A673 (cell line): Measurements from ENCODE around the gene DDX39A. TPM values are rescaled to one million over a fixed set of nuclear protein-coding genes. Genes with fewer than 3 reads are reported as not detected.

Source experiments
- Bru-seq: library from RNA; stranded (reverse); fragments of 400-500 nt; gene quantifications from one replicate; lab custom pipeline; 2021; lab: Mats Ljungman, UMichigan
- BruChase-seq, 2 experiments: library from RNA; stranded (reverse); fragments of 400-500 nt; gene quantifications; one replicate each; lab custom pipeline; 2021; lab: Mats Ljungman, UMichigan
- BruUV-seq: library from RNA; stranded (reverse); fragments of 400-500 nt; replicated peaks from 2 replicates; lab custom pipeline; 2021; lab: Mats Ljungman, UMichigan
- CTCF ChIA-PET: fragments of 300-600 bp; sonication (Branson Sonifier 250); formaldehyde crosslinking; loops from one replicate; lab custom pipeline; 2022; ENCODE audit warnings: antibody characterized with exemption; lab: Charles Lee
- POLR2A ChIA-PET: fragments of 300-600 bp; sonication (Branson Sonifier 250); formaldehyde crosslinking; loops from one replicate; lab custom pipeline; 2022; ENCODE audit warnings: antibody characterized with exemption; ENCODE audit not compliant: low non-redundant PET; lab: Charles Lee
- DNase-seq: peaks from one replicate; pipeline ENCODE4 v3.0.0-alpha.2; 2015; ENCODE audit warnings: low spot score
- H3K27ac ChIP-seq: fragments of 200-600 bp; sonication (generic); 2 replicates; pipeline ENCODE4 v1.5.1; 2016; ENCODE audit warnings: mixed run types, low read depth, mild to moderate bottlenecking, mixed read lengths, antibody characterized with exemption, low read length; ENCODE audit not compliant: poor library complexity, severe bottlenecking
- H3K27me3 ChIP-seq: fragments of 200-600 bp; sonication (generic); replicated peaks from 2 replicates; pipeline ENCODE4 v1.6.1; 2017; ENCODE audit warnings: mixed run types, low read depth, mild to moderate bottlenecking, mixed read lengths, antibody characterized with exemption, low read length; ENCODE audit not compliant: insufficient read depth, poor library complexity
- H3K36me3 ChIP-seq: fragments of 200-600 bp; sonication (generic); 2 replicates; pipeline ENCODE4 v1.6.1; 2016; ENCODE audit warnings: mixed run types, mild to moderate bottlenecking, mixed read lengths, antibody characterized with exemption, low read length; ENCODE audit not compliant: insufficient read depth, poor library complexity, severe bottlenecking
- H3K4me1 ChIP-seq: fragments of 200-600 bp; sonication (generic); 2 replicates; pipeline ENCODE4 v1.6.1; 2017; ENCODE audit warnings: mixed run types, mild to moderate bottlenecking, mixed read lengths, antibody characterized with exemption, low read length; ENCODE audit not compliant: insufficient read depth, poor library complexity, severe bottlenecking
- H3K4me3 ChIP-seq: fragments of 200-600 bp; sonication (generic); 2 replicates; pipeline ENCODE4 v1.5.1; 2016; ENCODE audit warnings: low read depth, mixed run types, mild to moderate bottlenecking, mixed read lengths, low read length; ENCODE audit not compliant: poor library complexity, severe bottlenecking
- H3K9me3 ChIP-seq: fragments of 200-600 bp; sonication (generic); 2 replicates; pipeline ENCODE4 v1.6.1; 2016; ENCODE audit warnings: mixed run types, low read depth, mild to moderate bottlenecking, mixed read lengths, antibody characterized with exemption, low read length; ENCODE audit not compliant: poor library complexity, severe bottlenecking
- CTCF ChIP-seq: fragments of 300-800, 200-600 bp; sonication (generic); conservative IDR thresholded peaks from 2 replicates; pipeline ENCODE4 v1.5.1; 2017; ENCODE audit warnings: low read depth, mild to moderate bottlenecking, antibody characterized with exemption, low read length, moderate library complexity, mixed read lengths
- EZH2 ChIP-seq: fragments of 200-600 bp; sonication (generic); IDR thresholded peaks from 2 replicates; pipeline ENCODE4 v1.6.1; 2017; ENCODE audit warnings: borderline replicate concordance, low read depth, mild to moderate bottlenecking, mixed read lengths, antibody characterized with exemption, low read length; ENCODE audit not compliant: poor library complexity, severe bottlenecking
- intact Hi-C: fragments of 100-400 bp; cut with micrococcal nuclease; formaldehyde crosslinking; loops from one replicate; pipeline ENCODE4 v1.10.0; 2022; ENCODE audit not compliant: unreplicated experiment
- long read RNA-seq: library from polyadenylated mRNA; stranded (forward); transcript quantifications from one replicate; pipeline ENCODE4 v2.0.0, GENCODE V29; 2022
- total RNA-seq: library from RNA; stranded (reverse); gene quantifications from 2 replicates; pipeline ENCODE4 v1.2.3, GENCODE V29; 2021

The DDX39A gene
- 190 and 223 TPM in 2 replicates for total RNA-seq
- Bru-seq, nascent RNA: percentile 83 among the genes with signal in this experiment
- BruChase-seq, experiment 1, labeled RNA remaining after a 2-hour chase: percentile 76 among the genes with signal in this experiment
- BruChase-seq, experiment 2, labeled RNA remaining after a 6-hour chase: percentile 93 among the genes with signal in this experiment
- long read RNA-seq, transcript DDX39A-201 (11 exons, 1,471 nt): major isoform, 414 of 514 reads
- long read RNA-seq, partial matches to known transcripts: 23 of 514 reads
- long read RNA-seq, other reads (novel, unspliced or antisense): 70 of 514 reads

DNA sequence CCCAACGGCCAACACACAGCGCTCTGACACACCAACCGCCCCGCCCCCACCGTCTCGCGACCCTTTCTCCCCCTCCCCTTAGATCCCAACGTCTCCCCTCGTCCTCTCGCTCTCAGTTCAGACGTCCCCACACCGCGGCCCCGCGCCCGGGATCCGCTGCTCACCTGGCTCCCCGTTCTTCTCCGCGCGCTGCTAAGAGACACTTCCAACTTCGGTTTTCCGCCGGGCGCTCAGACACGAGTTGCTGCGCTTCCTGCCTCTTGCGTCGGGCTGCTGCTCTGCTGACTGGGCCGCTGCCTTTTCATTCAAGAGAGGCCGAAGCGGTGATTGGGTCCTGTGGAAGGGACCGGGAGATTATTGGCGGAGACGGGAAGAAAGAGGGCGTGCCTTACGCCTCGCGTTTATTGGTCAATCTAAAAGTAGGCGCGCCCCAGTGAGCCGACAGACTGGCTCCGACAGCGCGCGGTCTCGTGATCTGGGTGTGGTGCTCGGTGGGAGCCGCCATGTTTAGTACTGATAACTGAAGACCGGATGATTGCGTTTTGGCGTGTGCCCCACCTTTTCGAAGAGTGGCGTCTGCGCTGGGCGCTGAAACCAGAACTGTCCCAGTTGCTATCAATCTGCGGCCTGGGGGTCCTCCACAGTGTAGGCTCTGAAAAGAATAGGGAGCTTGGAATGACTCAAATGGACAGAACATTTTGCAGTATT is at the start of gene DDX39A:
DDX39A (minus strand) TSS at position 236 of the 708 bp plus-strand sequence. CDS start 6,121 bp downstream, outside the sequence.
- H3K4me3 ChIP-seq: peak within 1 kb of the TSS; percentile 93
- DNase-seq: peak; percentile 100
- peak within 1 kb of the TSS; percentile 86 for H3K27ac ChIP-seq
- H3K36me3 ChIP-seq: peaks cover 12% of the 10 kb centered on the region
- POLR2A ChIA-PET: no interaction called here
- no TSS peak for BruUV-seq
- peaks cover 25% of the 10 kb centered on the region for H3K4me1 ChIP-seq
- TF ChIP-seq EZH2: no peak
- no peak for TF ChIP-seq CTCF
- H3K27me3 ChIP-seq: no peaks in the 10 kb centered on the region
- H3K9me3 ChIP-seq: no peaks in the 10 kb centered on the region
- intact Hi-C loops: no loop called here
- CTCF ChIA-PET: no interaction called here

DNA sequence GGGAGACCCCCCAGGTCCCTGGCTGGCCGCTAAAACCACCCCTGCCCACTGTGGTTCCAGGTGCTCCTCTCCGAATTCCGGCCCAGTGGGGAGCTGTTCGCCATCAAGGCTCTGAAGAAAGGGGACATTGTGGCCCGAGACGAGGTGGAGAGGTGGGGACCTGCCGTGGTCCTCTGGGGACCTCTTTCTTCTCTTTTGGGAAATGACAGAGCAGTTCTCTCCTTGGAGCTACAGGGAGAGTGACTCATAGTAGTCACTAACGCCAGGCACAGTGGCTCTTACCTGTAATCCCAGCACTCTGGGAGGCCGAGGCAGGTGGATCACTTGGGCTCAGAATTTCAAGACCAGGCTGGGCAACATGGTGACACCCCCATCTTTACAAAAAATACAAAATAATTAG is 48.7 kb upstream of the DDX39A start:
- intact Hi-C loops: no loop called here

DNA sequence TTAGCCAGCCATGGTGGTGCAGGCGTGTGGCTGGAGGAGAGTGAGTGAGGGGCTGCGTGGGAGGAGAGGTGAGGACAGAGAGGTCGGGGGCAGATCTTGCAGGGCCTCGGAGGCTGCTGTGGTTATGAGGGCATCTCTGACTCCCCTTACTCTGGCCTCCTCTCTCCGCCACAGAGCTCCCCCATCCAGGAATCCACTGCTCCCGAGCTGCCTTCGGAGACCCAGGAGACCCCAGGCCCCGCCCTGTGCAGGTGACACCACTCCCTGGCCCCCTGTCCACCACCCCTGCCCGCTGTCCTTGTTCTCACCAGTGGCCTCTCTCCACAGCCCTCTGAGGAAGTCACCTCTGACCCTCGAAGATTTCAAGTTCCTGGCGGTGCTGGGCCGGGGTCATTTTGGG is 48.2 kb upstream of the DDX39A start:
- Histone ChIP-seq H3K4me3 (no peak overlapping the region), H3K27me3 (no peaks in the 10 kb centered on the region), H3K27ac (no peak overlapping the region), H3K36me3 (peaks cover 14% of the 10 kb centered on the region), H3K4me1 (peaks cover 5% of the 10 kb centered on the region), H3K9me3 (no peaks in the 10 kb centered on the region)
- CTCF ChIA-PET: interaction anchor here (0.5 kb wide), 1 partner anchor 105 kb away, joined by 3 read pairs; no protein-coding TSS in a partner anchor
- POLR2A ChIA-PET: no interaction called here
- intact Hi-C loops: no loop called here
- TF ChIP-seq EZH2 (no peak), CTCF (no peak)
- no TSS peak for BruUV-seq
- DNase-seq: no peak

More for the DNA sequence above, 48.7 kb upstream of the DDX39A start:
- no peak overlapping the region for H3K27ac ChIP-seq
- POLR2A ChIA-PET: no interaction called here
- BruUV-seq: no TSS peak
- CTCF ChIA-PET: interaction anchor here (0.5 to 0.9 kb wide), 2 partner anchors 12 to 106 kb away, joined by 3 read pairs; no protein-coding TSS in a partner anchor
- no peaks in the 10 kb centered on the region for H3K9me3 ChIP-seq
- H3K4me3 ChIP-seq: no peak overlapping the region
- no peak for TF ChIP-seq CTCF
- no peak for TF ChIP-seq EZH2
- H3K27me3 ChIP-seq: no peaks in the 10 kb centered on the region
- no peak for DNase-seq
- H3K4me1 ChIP-seq: peaks cover 5% of the 10 kb centered on the region
- peaks cover 14% of the 10 kb centered on the region for H3K36me3 ChIP-seq
